SU-DHL-6 (cell line): Measurements from ENCODE around the gene NUP210.

Experiments
- H2AFZ ChIP-seq: fragments of 200-600 bp; sonication (generic); 2 replicates; pipeline ENCODE4 v1.6.1; 2014; ENCODE audit warnings: low read depth, mild to moderate bottlenecking, moderate library complexity, mixed read lengths, antibody characterized with exemption, low read length; ENCODE audit not compliant: severe bottlenecking
- H3F3A ChIP-seq: fragments of 200-600 bp; shearing (Covaris generic); 2 replicates; pipeline ENCODE4 v1.6.0; 2016; ENCODE audit warnings: antibody characterized with exemption, mild to moderate bottlenecking; ENCODE audit not compliant: insufficient read depth
- H3K27ac ChIP-seq: fragments of 200-600 bp; sonication (generic); 2 replicates; pipeline ENCODE4 v1.5.1; 2016; ENCODE audit warnings: low read depth, mild to moderate bottlenecking, low read length, moderate library complexity, mixed read lengths
- H3K27me3 ChIP-seq: fragments of 200-600 bp; sonication (generic), shearing (Covaris generic); 2 replicates; pipeline ENCODE4 v1.6.0; 2014; ENCODE audit warnings: mild to moderate bottlenecking, low read length
- H3K36me3 ChIP-seq: fragments of 200-600 bp; sonication (generic); 2 replicates; pipeline ENCODE4 v1.6.1; 2014; ENCODE audit warnings: mild to moderate bottlenecking, low read length, mixed read lengths
- H3K4me2 ChIP-seq: fragments of 300-600, 200-600 bp; shearing (Covaris generic), sonication (generic); 2 replicates; pipeline ENCODE4 v1.6.0; 2014; ENCODE audit warnings: low read length, low read depth, mild to moderate bottlenecking; ENCODE audit not compliant: poor library complexity, severe bottlenecking
- H3K4me3 ChIP-seq: fragments of 200-600 bp; sonication (generic); 2 replicates; pipeline ENCODE4 v1.5.1; 2014; ENCODE audit warnings: antibody characterized with exemption, low read length, mild to moderate bottlenecking, mixed read lengths; ENCODE audit not compliant: insufficient read depth, poor library complexity, severe bottlenecking
- H3K79me2 ChIP-seq: fragments of 200-600 bp; sonication (generic); 2 replicates; pipeline ENCODE4 v1.6.1; 2014; ENCODE audit warnings: mild to moderate bottlenecking, low read length, moderate library complexity; ENCODE audit not compliant: insufficient read depth
- H3K9ac ChIP-seq: fragments of 200-600 bp; sonication (generic); 2 replicates; pipeline ENCODE4 v1.7.0; 2014; ENCODE audit warnings: mild to moderate bottlenecking, low read length
- H3K9me2 ChIP-seq: fragments of 200-600 bp; sonication (generic); replicated peaks from 2 replicates; pipeline ENCODE4 v1.6.1; 2014; ENCODE audit warnings: low read length; ENCODE audit not compliant: insufficient read depth
- H3K9me3 ChIP-seq: fragments of 200-600 bp; sonication (generic); 2 replicates; pipeline ENCODE4 v1.6.1; 2014; ENCODE audit warnings: low read length, mixed read lengths; ENCODE audit not compliant: insufficient read depth
- H4K20me1 ChIP-seq: fragments of 200-600 bp; sonication (generic); 2 replicates; pipeline ENCODE4 v1.6.1; 2014; ENCODE audit warnings: low read depth, mild to moderate bottlenecking, antibody characterized with exemption, low read length, moderate library complexity, mixed read lengths
- CTCF ChIP-seq: fragments of 200-600 bp; sonication (generic); IDR thresholded peaks from one replicate; pipeline ENCODE4 v1.5.1; 2017; ENCODE audit warnings: antibody characterized with exemption, mild to moderate bottlenecking, low read length, moderate library complexity; ENCODE audit not compliant: insufficient read depth, poor library complexity, severe bottlenecking
- EZH2phosphoT487 ChIP-seq: fragments of 200-600 bp; sonication (generic), shearing (Covaris generic); conservative IDR thresholded peaks from 2 replicates; pipeline ENCODE4 v1.6.1; 2018; ENCODE audit warnings: mild to moderate bottlenecking, antibody characterized with exemption, low read length, moderate library complexity, mixed read lengths

The NUP210 gene

GRCh38 chr3:13283877-13284264 lies 136.3 kb downstream of the NUP210 start:
- H3K4me2 ChIP-seq, result no peak overlapping the region
- no peaks in the 10 kb centered on the region for H3K36me3 ChIP-seq
- no peak overlapping the region for H3K4me3 ChIP-seq
- no peak overlapping the region for H2AFZ ChIP-seq
- no peak overlapping the region for H3K27ac ChIP-seq
- TF ChIP-seq EZH2phosphoT487, result no peak
- TF ChIP-seq CTCF, result no peak
- no peaks in the 10 kb centered on the region for H3K9me2 ChIP-seq
- H3K27me3 ChIP-seq, result no peaks in the 10 kb centered on the region
- H3K9me3 ChIP-seq, result peaks cover 23% of the 10 kb centered on the region; the same call in 1 of the 2 replicates
- no peaks in the 10 kb centered on the region for H3K79me2 ChIP-seq
- no peaks in the 10 kb centered on the region for H4K20me1 ChIP-seq
- H3F3A ChIP-seq, result no peaks in the 10 kb centered on the region
- no peak overlapping the region for H3K9ac ChIP-seq

- Histone ChIP-seq H3K27me3 (no peaks in the 10 kb centered on the region), H3K9ac (no peak overlapping the region), H3K27ac (no peak overlapping the region), H3K79me2 (no peaks in the 10 kb centered on the region), H3K4me3 (no peak overlapping the region), H3K4me2 (no peak overlapping the region), H3K9me3 (peaks cover 23% of the 10 kb centered on the region; the same call in 1 of the 2 replicates), H3F3A (no peaks in the 10 kb centered on the region), H4K20me1 (no peaks in the 10 kb centered on the region), H3K36me3 (no peaks in the 10 kb centered on the region), H3K9me2 (no peaks in the 10 kb centered on the region), H2AFZ (no peak overlapping the region)
- TF ChIP-seq CTCF, result no peak
- TF ChIP-seq EZH2phosphoT487, result no peak
These were observed 136.9 kb downstream of the NUP210 start for GRCh38 chr3:13282986-13283876.

GRCh38 chr3:13282358-13282985 lies 137.7 kb downstream of the NUP210 start:
- H3K27me3 ChIP-seq, result no peaks in the 10 kb centered on the region
- H3K9me3 ChIP-seq, result peaks cover 22% of the 10 kb centered on the region; the same call in 1 of the 2 replicates
- H4K20me1 ChIP-seq, result no peaks in the 10 kb centered on the region
- no peaks in the 10 kb centered on the region for H3K79me2 ChIP-seq
- H3F3A ChIP-seq, result no peaks in the 10 kb centered on the region
- no peak overlapping the region for H3K4me3 ChIP-seq
- H3K27ac ChIP-seq, result no peak overlapping the region
- no peaks in the 10 kb centered on the region for H3K9me2 ChIP-seq
- H3K4me2 ChIP-seq, result no peak overlapping the region
- no peak overlapping the region for H2AFZ ChIP-seq
- H3K36me3 ChIP-seq, result no peaks in the 10 kb centered on the region
- TF ChIP-seq CTCF, result no peak
- no peak for TF ChIP-seq EZH2phosphoT487
- no peak overlapping the region for H3K9ac ChIP-seq
